Left kidney (tissue), 8 donors: ENCODE data around the gene REG3G. TPM values are rescaled to one million over a fixed set of nuclear protein-coding genes. Genes with fewer than 3 reads are reported as not detected.
A peak's percentile ranks its signal among the peaks of the same experiment; 100 is the strongest.

Experiments
- DNase-seq: peaks from one replicate; pipeline ENCODE4 v3.0.0-alpha.2; 2013
- long read RNA-seq, 8 donors: transcript quantifications; one replicate each; lab custom pipeline, GENCODE V29; 2026
- polyA plus RNA-seq: library from polyadenylated mRNA; unstranded; fragments of 120-200 nt; gene quantifications from one replicate; pipeline ENCODE4 v1.2.1, GENCODE V29; 2013; ENCODE audit not compliant: insufficient read length

REG3G gene
- polyA plus RNA-seq = not detected
- long read RNA-seq, donor 1 = 0 reads
- long read RNA-seq, donor 2 = 0 reads
- long read RNA-seq, donor 3 = 0 reads
- long read RNA-seq, donor 4 = 0 reads
- long read RNA-seq, donor 5 = 0 reads
- long read RNA-seq, donor 6 = 0 reads
- long read RNA-seq, donor 7 = 0 reads
- long read RNA-seq, donor 8 = 0 reads

- no peak for DNase-seq
Measured at GRCh38 chr2:79025421-79025820, at the start of gene REG3G. Gene REG3G (plus strand): TSS chr2:79025702. CDS start chr2:79026094, 392 bp downstream.

- DNase-seq = no peak
Measured at GRCh38 chr2:78977661-78978145, 47.8 kb upstream of the REG3G start.

GRCh38 chr2:78978340-78978739 lies 47.2 kb upstream of the REG3G start:
- no peak for DNase-seq

- DNase-seq = peak; percentile 78
Measured at GRCh38 chr2:78979380-78980151, 45.9 kb upstream of the REG3G start.

GRCh38 chr2:78980152-78980465 lies 45.4 kb upstream of the REG3G start:
- no peak for DNase-seq

GRCh38 chr2:78980871-78981270 lies 44.6 kb upstream of the REG3G start:
- DNase-seq = no peak

- DNase-seq = no peak
Measured at GRCh38 chr2:78982638-78983330, 42.7 kb upstream of the REG3G start.

- no peak for DNase-seq
Measured at GRCh38 chr2:78984386-78984785, 41.1 kb upstream of the REG3G start.

- no peak for DNase-seq
Measured at GRCh38 chr2:78985558-78985957, 39.9 kb upstream of the REG3G start.

- DNase-seq = no peak
Measured at GRCh38 chr2:78989051-78989450, 36.5 kb upstream of the REG3G start.

- DNase-seq = peak; percentile 56
Measured at GRCh38 chr2:78992451-78992806, 33.1 kb upstream of the REG3G start.

- DNase-seq = peak; percentile 20
Measured at GRCh38 chr2:78992807-78993517, 32.5 kb upstream of the REG3G start.

GRCh38 chr2:78993518-78994148 lies 31.9 kb upstream of the REG3G start:
- no peak for DNase-seq

GRCh38 chr2:78994789-78995188 lies 30.7 kb upstream of the REG3G start:
- DNase-seq = no peak

- DNase-seq = peak; percentile 25
Measured at GRCh38 chr2:78999406-78999805, 26.1 kb upstream of the REG3G start.

- DNase-seq = no peak
Measured at GRCh38 chr2:79000008-79000576, 25.4 kb upstream of the REG3G start.

GRCh38 chr2:79001285-79001684 lies 24.2 kb upstream of the REG3G start:
- no peak for DNase-seq

- peak; percentile 4 for DNase-seq
Measured at GRCh38 chr2:79004680-79005079, 20.8 kb upstream of the REG3G start.

GRCh38 chr2:79005216-79005615 lies 20.3 kb upstream of the REG3G start:
- DNase-seq = peak; percentile 28

- no peak for DNase-seq
Measured at GRCh38 chr2:79009388-79009787, 16.1 kb upstream of the REG3G start.

GRCh38 chr2:79011496-79011895 lies 14.0 kb upstream of the REG3G start:
- DNase-seq = no peak

- no peak for DNase-seq
Measured at GRCh38 chr2:79013629-79014028, 11.9 kb upstream of the REG3G start.
